ENCODE results near the gene PRKAG2. TPM values are rescaled to one million over a fixed set of nuclear protein-coding genes. Genes with fewer than 3 reads are reported as not detected.

Gene PRKAG2
- total RNA-seq, 1 donor from 2014 or later: 130 TPM

DNA sequence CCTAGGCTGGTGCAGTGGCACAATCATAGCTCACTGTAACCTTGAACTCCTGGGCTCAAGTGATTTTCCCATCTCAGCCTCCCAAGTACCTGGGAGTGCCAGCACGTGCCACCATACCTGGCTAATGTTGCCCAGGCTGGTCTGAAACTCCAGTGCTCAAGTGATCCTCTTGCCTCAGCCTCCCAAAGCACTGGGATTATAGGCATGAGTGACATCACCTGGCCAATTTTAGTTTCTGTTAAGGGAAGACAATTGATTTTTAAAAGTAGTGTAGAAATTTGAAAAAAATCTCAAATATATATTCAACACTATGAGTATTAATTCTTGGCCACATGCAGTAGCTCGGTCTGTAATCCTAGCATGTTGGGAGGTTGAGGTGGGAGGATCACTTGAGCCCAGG lies 235.3 kb downstream of the PRKAG2 start:
- Histone ChIP-seq H3K4me1 (peaks cover 34% of the 10 kb centered on the region), H3K36me3 (no peaks in the 10 kb centered on the region), H3K4me3 (no peak overlapping the region), H3K27me3 (ENCODE audit: low read depth) (no peaks in the 10 kb centered on the region), H3K9me3 (replicated peaks) (peaks cover 12% of the 10 kb centered on the region), H3K27ac (replicated peaks) (no peak overlapping the region)
- DNase-seq: no peak
- TF ChIP-seq, protein P1, sequence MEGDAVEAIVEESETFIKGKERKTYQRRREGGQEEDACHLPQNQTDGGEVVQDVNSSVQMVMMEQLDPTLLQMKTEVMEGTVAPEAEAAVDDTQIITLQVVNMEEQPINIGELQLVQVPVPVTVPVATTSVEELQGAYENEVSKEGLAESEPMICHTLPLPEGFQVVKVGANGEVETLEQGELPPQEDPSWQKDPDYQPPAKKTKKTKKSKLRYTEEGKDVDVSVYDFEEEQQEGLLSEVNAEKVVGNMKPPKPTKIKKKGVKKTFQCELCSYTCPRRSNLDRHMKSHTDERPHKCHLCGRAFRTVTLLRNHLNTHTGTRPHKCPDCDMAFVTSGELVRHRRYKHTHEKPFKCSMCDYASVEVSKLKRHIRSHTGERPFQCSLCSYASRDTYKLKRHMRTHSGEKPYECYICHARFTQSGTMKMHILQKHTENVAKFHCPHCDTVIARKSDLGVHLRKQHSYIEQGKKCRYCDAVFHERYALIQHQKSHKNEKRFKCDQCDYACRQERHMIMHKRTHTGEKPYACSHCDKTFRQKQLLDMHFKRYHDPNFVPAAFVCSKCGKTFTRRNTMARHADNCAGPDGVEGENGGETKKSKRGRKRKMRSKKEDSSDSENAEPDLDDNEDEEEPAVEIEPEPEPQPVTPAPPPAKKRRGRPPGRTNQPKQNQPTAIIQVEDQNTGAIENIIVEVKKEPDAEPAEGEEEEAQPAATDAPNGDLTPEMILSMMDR (IDR thresholded peaks at IDR 0.05; ENCODE audit: borderline replicate concordance): no peak
- intact Hi-C loops (cut with micrococcal nuclease): no loop called here

- no peak for DNase-seq
- TF ChIP-seq, protein P1 (IDR thresholded peaks at IDR 0.05; ENCODE audit: borderline replicate concordance): no peak
- H3K27ac ChIP-seq (replicated peaks): peak overlapping the region; percentile 84
- H3K9me3 ChIP-seq (replicated peaks): peaks cover 4% of the 10 kb centered on the region
- intact Hi-C loops (cut with micrococcal nuclease): no loop called here
- H3K27me3 ChIP-seq (ENCODE audit: low read depth): no peaks in the 10 kb centered on the region
- H3K4me3 ChIP-seq: peak overlapping the region; percentile 26
- no peaks in the 10 kb centered on the region for H3K36me3 ChIP-seq
- H3K4me1 ChIP-seq: peaks cover 39% of the 10 kb centered on the region
Observed at GRCh38 chr7:151637781-151638261, 239.1 kb downstream of the PRKAG2 start.

DNA sequence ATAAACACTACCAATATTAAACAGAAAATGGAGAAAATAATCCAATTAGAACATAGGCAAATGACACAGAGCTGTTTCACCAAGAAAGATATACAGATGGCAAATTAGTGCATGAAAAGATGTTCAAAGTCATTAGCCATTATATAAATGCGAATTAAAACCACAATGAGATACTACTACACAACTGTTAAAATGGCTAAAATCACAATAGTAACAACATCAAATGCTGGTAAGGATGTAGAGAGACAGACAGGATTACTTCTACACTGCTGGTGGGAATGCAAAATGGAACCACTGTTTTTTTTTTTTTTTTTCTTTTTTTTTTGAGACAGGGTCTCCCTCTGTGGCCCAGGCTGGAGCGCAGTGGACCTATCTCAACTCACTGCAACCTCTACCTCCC lies 242.3 kb downstream of the PRKAG2 start:
- no peaks in the 10 kb centered on the region for H3K27me3 ChIP-seq (ENCODE audit: low read depth)
- DNase-seq: no peak
- H3K36me3 ChIP-seq: no peaks in the 10 kb centered on the region
- H3K4me3 ChIP-seq: no peak overlapping the region
- H3K4me1 ChIP-seq: peaks cover 56% of the 10 kb centered on the region
- TF ChIP-seq, protein P1 (IDR thresholded peaks at IDR 0.05; ENCODE audit: borderline replicate concordance): no peak
- intact Hi-C loops (cut with micrococcal nuclease): no loop called here
- H3K27ac ChIP-seq (replicated peaks): no peak overlapping the region
- peaks cover 4% of the 10 kb centered on the region for H3K9me3 ChIP-seq (replicated peaks)

GRCh38 chr7:151633516-151633812 lies 243.5 kb downstream of the PRKAG2 start:
- TF ChIP-seq, protein P1 (IDR thresholded peaks at IDR 0.05; ENCODE audit: borderline replicate concordance): no peak
- no peaks in the 10 kb centered on the region for H3K36me3 ChIP-seq
- H3K27me3 ChIP-seq (ENCODE audit: low read depth): no peaks in the 10 kb centered on the region
- H3K4me1 ChIP-seq: peaks cover 57% of the 10 kb centered on the region
- peak overlapping the region; percentile 96 for H3K27ac ChIP-seq (replicated peaks)
- DNase-seq: no peak
- peaks cover 4% of the 10 kb centered on the region for H3K9me3 ChIP-seq (replicated peaks)
- H3K4me3 ChIP-seq: peak overlapping the region; percentile 78
- intact Hi-C loops (cut with micrococcal nuclease): no loop called here

- Histone ChIP-seq H3K27me3 (ENCODE audit: low read depth) (no peaks in the 10 kb centered on the region), H3K27ac (replicated peaks) (peak overlapping the region; percentile 96), H3K36me3 (no peaks in the 10 kb centered on the region), H3K4me3 (peak overlapping the region; percentile 78), H3K9me3 (replicated peaks) (peaks cover 4% of the 10 kb centered on the region), H3K4me1 (peaks cover 57% of the 10 kb centered on the region)
- TF ChIP-seq, protein P1 (IDR thresholded peaks at IDR 0.05; ENCODE audit: borderline replicate concordance): no peak
- intact Hi-C loops (cut with micrococcal nuclease): no loop called here
- peak; percentile 57 for DNase-seq
Observed at GRCh38 chr7:151632750-151633515, 244.0 kb downstream of the PRKAG2 start.
